ENCODE data around the gene ZNF468.
"Not testable (repeated sequence)": the region's sequence is repeated elsewhere in the genome, so short reads cannot be mapped to it uniquely, and the experiment has no call there.

The ZNF468 gene

GRCh38 chr19:52857378-52858191 is at the start of gene ZNF468:
Gene ZNF468 (minus strand): TSS chr19:52857619. CDS start chr19:52854272, 3,347 bp downstream.
- DNase-seq (ENCODE audit: low read depth): peak; percentile 2
- peak within 1 kb of the TSS; percentile 65 for H3K4me3 ChIP-seq (ENCODE audit: low read depth, low read length)

- not testable (repeated sequence) for H3K4me3 ChIP-seq (ENCODE audit: low read depth, low read length)
These were observed 46.8 kb upstream of the ZNF468 start for GRCh38 chr19:52904052-52904780.

GRCh38 chr19:52901842-52902241 is 44.4 kb upstream of the ZNF468 start:
- DNase-seq (ENCODE audit: low read depth): no peak
- H3K4me3 ChIP-seq (ENCODE audit: low read depth, low read length): no peak overlapping the region

More at GRCh38 chr19:52904052-52904780, 46.8 kb upstream of the ZNF468 start:
- DNase-seq (ENCODE audit: low read depth): not testable (repeated sequence)

- not testable (repeated sequence) for DNase-seq (ENCODE audit: low read depth); H3K4me3 ChIP-seq (ENCODE audit: low read depth, low read length)
These were observed 41.2 kb upstream of the ZNF468 start for GRCh38 chr19:52898596-52898995.

GRCh38 chr19:52898101-52898500 is 40.7 kb upstream of the ZNF468 start:
- DNase-seq (ENCODE audit: low read depth): no peak
- H3K4me3 ChIP-seq (ENCODE audit: low read depth, low read length): peak overlapping the region; percentile 89

GRCh38 chr19:52897138-52897935 is 39.9 kb upstream of the ZNF468 start, which contains the start of gene ZNF320:
Gene ZNF320 (minus strand): TSS chr19:52897635. CDS start chr19:52890255, 7,380 bp downstream.
- peak within 1 kb of the TSS; percentile 89 for H3K4me3 ChIP-seq (ENCODE audit: low read depth, low read length)
- peak; percentile 73 for DNase-seq (ENCODE audit: low read depth)

GRCh38 chr19:52896431-52897137 is 39.2 kb upstream of the ZNF468 start:
- peak overlapping the region; percentile 89 for H3K4me3 ChIP-seq (ENCODE audit: low read depth, low read length)
- DNase-seq (ENCODE audit: low read depth): no peak

- DNase-seq (ENCODE audit: low read depth): no peak
These were observed 33.9 kb upstream of the ZNF468 start for GRCh38 chr19:52891336-52891735.

GRCh38 chr19:52889931-52890330 is 32.5 kb upstream of the ZNF468 start:
- no peak overlapping the region for H3K4me3 ChIP-seq (ENCODE audit: low read depth, low read length)
- no peak for DNase-seq (ENCODE audit: low read depth)

More at GRCh38 chr19:52891336-52891735, 33.9 kb upstream of the ZNF468 start:
- no peak overlapping the region for H3K4me3 ChIP-seq (ENCODE audit: low read depth, low read length)

GRCh38 chr19:52889076-52889475 is 31.7 kb upstream of the ZNF468 start:
- DNase-seq (ENCODE audit: low read depth): no peak
- H3K4me3 ChIP-seq (ENCODE audit: low read depth, low read length): no peak overlapping the region

- H3K4me3 ChIP-seq (ENCODE audit: low read depth, low read length): no peak overlapping the region
- no peak for DNase-seq (ENCODE audit: low read depth)
These were observed 23.5 kb upstream of the ZNF468 start for GRCh38 chr19:52880895-52881389.

GRCh38 chr19:52872996-52873395 is 15.6 kb upstream of the ZNF468 start:
- H3K4me3 ChIP-seq (ENCODE audit: low read depth, low read length); DNase-seq (ENCODE audit: low read depth): not testable (repeated sequence)

- DNase-seq (ENCODE audit: low read depth): no peak
- no peak overlapping the region for H3K4me3 ChIP-seq (ENCODE audit: low read depth, low read length)
These were observed 14.0 kb upstream of the ZNF468 start for GRCh38 chr19:52871466-52871865.

- not testable (repeated sequence) for DNase-seq (ENCODE audit: low read depth); H3K4me3 ChIP-seq (ENCODE audit: low read depth, low read length)
These were observed 10.6 kb upstream of the ZNF468 start for GRCh38 chr19:52868031-52868430.

- H3K4me3 ChIP-seq (ENCODE audit: low read depth, low read length): peak overlapping the region; percentile 65
- not testable (repeated sequence) for DNase-seq (ENCODE audit: low read depth)
These were observed 660 bp downstream of the ZNF468 start for GRCh38 chr19:52856540-52857377.

- H3K4me3 ChIP-seq (ENCODE audit: low read depth, low read length); DNase-seq (ENCODE audit: low read depth): not testable (repeated sequence)
These were observed 10.1 kb downstream of the ZNF468 start for GRCh38 chr19:52847352-52847751.

- H3K4me3 ChIP-seq (ENCODE audit: low read depth, low read length); DNase-seq (ENCODE audit: low read depth): not testable (repeated sequence)
These were observed 16.5 kb downstream of the ZNF468 start for GRCh38 chr19:52840825-52841465.
